NCI-H510A treated with DMSO at 0.1 percent for 48 hours (cell line): ENCODE results near the gene DRD4.

Source experiments
- DNase-seq: peaks from one replicate; lab custom pipeline; 2025; lab: John Stamatoyannopoulos, UW

The DRD4 gene

DNA sequence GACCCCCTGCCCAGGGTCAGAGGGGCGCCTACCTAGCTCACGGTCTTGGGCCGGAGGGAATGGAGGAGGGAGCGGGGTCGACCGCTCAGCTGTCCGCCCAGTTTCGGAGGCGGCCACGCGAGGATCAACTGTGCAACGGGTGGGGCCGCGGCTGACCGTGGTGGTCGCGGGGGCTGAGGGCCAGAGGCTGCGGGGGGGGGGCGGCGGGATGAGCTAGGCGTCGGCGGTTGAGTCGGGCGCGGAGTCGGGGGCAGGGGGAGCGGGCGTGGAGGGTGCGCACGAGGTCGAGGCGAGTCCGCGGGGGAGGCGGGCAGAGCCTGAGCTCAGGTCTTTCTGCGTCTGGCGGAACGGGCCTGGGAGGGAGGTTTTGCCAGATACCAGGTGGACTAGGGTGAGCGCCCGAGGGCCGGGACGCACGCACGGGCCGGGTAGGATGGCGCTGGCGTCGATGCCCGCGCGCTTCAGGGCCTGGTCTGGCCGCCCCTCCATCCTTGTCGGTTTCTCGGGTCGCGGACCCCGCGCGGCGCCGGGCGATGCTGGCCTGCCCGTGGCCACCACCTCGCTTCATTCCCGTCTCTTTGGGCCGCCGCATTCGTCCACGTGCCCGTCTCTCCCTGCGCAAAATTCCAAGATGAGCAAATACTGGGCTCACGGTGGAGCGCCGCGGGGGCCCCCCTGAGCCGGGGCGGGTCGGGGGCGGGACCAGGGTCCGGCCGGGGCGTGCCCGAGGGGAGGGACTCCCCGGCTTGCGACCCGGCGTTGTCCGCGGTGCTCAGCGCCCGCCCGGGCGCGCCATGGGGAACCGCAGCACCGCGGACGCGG, at the start of gene DRD4:
DRD4 (plus strand) TSS at position 759 of the 822 bp plus-strand sequence; CDS start at position 795, 36 bp downstream.
- no peak for DNase-seq

- no peak for DNase-seq
Observed at GRCh38 chr11:587546-587945, 49.5 kb upstream of the DRD4 start.

DNA sequence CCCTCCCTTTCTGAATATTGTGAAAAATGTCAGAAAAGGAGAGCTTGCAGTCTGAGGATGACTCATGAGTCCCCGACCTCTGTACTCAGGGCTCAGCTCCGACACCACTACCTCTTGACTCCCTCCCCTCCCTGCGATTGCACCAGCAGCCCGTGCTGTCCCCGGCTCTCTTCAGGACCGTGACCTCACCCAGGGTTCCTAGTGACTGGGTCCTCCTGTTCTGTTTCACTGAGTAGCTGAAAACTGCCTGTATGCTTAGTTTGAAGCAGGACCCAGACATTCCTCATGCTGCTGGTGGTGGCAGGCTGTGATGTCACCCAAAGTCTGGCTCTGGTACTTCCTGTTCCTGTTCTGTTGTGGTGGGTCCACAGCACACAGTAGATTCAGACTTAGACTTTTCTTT, 49.1 kb upstream of the DRD4 start:
- no peak for DNase-seq

- DNase-seq: no peak
Observed at GRCh38 chr11:589798-590197, 47.3 kb upstream of the DRD4 start.

DNA sequence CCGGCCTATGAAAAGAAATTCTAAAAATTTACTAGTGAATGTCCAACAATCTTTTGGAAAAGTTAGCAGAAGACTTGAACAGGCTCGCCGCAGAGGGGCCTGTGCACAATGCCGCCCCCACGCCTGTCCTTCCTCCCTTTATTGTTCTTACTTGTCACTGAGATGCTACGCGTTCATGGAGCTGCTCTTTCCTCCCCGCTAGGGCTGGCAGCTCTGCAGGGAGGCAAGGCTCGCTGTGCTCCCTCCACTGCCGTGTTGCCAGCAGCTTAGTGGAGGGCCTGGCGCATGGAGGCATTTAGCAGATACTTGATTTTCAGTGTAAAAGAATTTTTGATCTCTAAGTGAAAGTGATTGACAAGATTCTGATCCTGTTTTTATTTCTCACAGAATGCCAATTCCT, 46.1 kb upstream of the DRD4 start:
- DNase-seq: no peak

DNA sequence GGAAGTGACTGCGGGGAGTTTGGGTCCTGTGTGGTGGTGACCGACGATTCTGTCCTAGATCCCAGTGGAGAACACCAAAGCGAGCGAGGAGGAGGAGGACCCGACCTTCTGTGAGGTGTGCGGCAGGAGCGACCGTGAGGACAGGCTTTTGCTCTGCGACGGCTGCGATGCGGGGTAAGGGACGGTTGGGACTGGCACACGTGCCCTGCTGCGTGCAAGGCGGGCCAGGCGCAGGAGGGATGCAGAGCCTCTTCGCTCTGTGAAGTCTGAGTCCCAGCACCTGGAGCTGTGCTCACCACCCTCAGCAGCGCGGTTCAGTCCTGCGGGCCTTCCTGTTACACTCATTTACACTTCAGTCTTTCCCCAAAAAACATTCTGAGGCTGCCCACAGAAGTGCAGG, 44.6 kb upstream of the DRD4 start:
- DNase-seq: no peak

DNA sequence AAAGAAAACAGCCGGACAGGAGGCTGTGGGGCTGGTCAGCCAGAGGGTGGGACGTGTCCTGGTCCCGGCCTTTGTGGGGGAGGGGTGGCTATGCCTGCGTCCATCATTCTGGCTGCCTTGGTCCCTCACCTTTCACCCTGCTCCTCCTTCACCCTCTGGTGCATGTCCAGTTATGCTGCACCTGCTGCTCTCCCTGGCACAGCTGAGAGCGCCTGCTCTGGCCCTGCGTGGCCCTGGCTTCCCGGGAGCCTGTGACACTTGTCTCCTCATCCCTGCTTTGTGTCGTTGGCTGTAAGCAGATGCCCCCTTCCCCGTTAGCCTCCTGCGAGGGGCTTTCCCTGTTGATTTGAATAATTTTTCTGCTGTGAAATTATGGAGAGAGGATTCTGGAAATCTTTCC, 44.2 kb upstream of the DRD4 start:
- DNase-seq: no peak

- no peak for DNase-seq
Observed at GRCh38 chr11:593347-593746, 43.7 kb upstream of the DRD4 start.

- DNase-seq: no peak
Observed at GRCh38 chr11:595400-595799, 41.7 kb upstream of the DRD4 start.

GRCh38 chr11:596374-596773, 40.7 kb upstream of the DRD4 start:
- DNase-seq: no peak

GRCh38 chr11:597166-597725, 39.8 kb upstream of the DRD4 start:
- no peak for DNase-seq

DNA sequence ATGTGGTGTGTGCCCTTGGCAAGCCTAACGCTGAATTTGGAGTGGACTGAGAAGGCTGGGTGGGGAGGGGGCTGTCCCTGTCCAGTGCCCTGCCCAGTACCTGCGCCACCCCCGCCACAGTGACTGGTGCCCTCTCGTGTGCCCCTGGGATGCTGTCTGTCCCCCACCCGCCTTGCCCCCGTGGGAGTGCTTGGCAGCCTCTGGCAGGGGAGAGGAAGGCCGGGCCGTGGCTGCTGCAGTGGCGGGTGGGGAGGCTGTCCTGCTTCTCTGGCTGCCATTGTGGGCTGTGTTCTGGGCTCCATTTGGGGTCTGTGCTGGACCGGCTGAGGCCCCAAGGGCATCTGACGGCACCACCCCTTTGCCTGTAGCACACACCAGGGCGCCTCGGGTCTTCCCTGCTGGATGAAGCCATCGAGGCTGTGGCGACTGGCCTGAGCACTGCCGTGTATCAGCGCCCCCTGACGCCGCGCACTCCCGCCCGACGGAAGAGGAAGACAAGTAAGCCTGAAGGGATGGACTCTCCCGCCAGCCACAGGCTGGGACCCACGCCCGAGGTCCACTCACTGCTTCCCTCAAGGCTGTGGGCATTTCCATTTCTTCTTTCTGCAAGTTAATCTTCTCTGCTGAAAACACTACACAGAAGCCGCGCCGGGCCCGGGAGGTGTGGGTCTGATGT, 38.9 kb upstream of the DRD4 start:
- no peak for DNase-seq

- DNase-seq: no peak
Observed at GRCh38 chr11:601573-602245, 35.4 kb upstream of the DRD4 start.

DNA sequence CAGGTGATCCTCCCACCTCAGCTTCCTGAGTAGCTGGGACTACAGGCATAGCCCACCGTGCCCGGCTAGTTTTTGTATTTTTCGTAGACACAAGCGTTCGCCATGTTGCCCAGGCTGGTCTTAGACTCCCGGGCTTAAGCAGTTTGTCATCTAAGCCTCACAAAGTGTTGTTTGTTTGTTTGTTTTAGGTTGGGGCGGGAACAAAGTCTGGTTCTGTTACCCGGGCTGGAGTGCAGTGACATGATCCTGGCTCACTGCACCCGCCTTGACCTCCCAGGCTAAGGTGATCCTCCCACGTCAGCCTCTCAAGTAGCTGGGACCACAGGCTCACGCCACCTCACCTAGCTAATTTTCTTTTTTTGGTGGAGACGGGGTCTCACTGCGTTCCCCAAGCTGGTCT, 33.9 kb upstream of the DRD4 start:
- no peak for DNase-seq

GRCh38 chr11:605286-606129, 31.6 kb upstream of the DRD4 start:
- no peak for DNase-seq

GRCh38 chr11:606245-606644, 30.8 kb upstream of the DRD4 start:
- DNase-seq: no peak

DNA sequence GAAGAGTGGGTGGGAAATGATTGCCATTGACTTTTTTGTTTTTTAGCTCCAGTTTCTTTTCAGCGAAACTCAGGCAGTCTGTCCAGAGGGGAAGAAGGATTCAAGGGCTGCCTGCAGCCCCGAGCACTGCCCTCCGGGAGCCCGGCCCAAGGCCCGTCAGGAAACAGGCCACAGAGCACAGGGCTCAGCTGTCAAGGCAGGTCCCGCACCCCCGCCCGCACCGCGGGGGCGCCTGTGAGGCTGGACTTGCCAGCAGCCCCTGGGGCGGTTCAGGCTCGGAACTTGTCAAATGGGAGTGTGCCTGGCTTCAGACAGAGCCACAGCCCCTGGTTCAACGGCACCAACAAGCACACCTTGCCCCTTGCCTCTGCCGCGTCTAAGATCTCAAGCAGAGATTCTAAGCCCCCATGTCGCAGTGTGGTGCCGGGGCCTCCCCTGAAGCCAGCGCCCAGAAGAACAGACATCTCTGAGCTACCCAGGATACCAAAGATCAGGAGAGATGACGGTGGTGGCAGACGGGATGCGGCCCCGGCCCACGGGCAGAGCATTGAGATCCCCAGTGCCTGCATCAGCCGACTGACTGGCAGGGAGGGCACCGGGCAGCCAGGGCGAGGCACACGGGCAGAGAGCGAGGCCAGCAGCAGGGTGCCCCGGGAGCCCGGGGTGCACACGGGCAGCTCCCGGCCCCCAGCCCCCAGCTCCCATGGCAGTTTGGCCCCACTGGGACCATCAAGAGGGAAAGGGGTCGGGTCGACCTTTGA, 29.9 kb upstream of the DRD4 start:
- no peak for DNase-seq

GRCh38 chr11:607971-608659, 29.0 kb upstream of the DRD4 start:
- DNase-seq: no peak

- DNase-seq: no peak
Observed at GRCh38 chr11:608791-609251, 28.2 kb upstream of the DRD4 start.

DNA sequence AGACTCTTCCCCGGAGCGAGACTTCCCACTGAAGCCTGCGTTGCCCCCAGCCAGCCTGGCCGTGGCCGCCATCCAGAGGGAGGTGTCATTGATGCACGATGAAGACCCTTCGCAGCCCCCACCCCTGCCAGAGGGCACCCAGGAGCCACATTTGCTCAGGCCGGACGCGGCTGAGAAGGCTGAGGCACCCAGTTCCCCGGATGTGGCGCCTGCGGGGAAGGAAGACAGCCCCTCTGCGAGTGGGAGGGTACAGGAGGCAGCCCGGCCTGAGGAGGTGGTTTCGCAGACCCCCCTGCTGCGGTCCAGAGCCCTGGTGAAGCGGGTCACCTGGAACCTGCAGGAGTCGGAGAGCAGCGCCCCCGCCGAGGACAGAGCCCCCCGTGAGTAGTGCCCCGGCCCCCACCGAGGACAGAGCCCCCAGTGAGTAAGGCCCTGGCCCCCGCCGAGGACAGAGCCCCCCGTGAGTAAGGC, 27.7 kb upstream of the DRD4 start:
- no peak for DNase-seq
